NCI-H1048 (cell line): ENCODE data around the gene ELMO3.

Experiments
- DNase-seq: peaks from one replicate; lab custom pipeline; 2025; lab: John Stamatoyannopoulos, UW

The ELMO3 gene

GRCh38 chr16:67243481-67243880 is 44.5 kb downstream of the ELMO3 start:
- DNase-seq, result no peak

DNA sequence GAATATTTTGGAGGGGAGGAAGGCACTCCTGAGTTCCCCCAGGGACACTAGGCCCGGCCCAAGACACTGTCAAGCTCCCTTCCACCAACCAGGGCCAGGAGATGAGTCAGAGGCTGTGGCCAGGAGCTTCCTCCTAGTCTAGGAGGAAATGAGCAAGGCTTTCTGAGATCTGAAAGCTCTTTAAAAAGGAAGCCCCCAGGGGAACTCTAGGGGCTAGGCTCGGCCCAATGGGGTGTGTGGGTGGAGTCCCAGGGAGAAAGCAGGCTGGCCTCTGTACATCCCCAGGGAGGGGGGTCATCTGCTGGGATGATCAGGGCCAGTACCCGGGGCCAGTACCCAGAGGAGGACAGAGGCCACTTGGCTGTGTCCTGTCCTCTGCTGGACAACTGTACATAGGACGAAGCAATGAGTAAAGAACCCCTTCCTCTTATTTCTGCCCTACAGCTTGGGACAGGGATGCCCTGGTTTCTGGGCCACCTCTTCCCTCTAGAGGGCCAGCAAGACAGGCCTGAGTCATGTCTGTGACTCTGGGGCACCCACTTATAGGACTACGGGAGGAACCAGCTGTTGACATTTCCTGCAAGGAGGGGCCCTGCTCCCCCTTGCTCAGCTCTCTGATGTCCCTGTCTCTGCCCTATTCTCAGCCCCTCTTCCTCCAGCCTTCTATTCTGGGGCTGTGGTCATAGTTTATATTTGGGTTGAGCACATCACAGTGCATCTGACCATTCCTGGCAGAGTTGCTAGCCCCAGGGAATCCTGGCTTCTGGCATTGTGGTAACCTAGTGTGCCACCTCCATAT is 45.7 kb downstream of the ELMO3 start:
- no peak for DNase-seq

DNA sequence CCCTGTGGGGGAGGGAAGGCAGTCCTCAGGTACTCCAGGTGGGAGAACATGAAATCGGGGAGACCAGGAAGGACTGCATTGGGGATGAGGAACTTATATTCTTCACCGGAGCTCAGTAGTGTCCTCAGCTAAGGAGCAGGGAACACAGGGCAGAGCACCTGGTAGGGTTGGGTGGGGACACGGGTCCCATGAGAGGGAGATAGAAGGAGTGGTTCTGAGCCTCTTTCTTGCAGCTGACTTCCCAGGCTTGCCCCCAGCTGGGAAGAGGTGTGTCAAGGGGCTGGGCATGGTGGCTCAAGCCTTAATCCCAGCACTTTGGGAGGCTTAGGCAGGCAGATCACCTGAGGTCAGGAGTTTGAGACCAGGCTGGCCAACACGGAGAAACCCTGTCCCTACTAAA is 46.3 kb downstream of the ELMO3 start:
- DNase-seq, result no peak

GRCh38 chr16:67245674-67246080 is 46.7 kb downstream of the ELMO3 start:
- DNase-seq, result no peak

DNA sequence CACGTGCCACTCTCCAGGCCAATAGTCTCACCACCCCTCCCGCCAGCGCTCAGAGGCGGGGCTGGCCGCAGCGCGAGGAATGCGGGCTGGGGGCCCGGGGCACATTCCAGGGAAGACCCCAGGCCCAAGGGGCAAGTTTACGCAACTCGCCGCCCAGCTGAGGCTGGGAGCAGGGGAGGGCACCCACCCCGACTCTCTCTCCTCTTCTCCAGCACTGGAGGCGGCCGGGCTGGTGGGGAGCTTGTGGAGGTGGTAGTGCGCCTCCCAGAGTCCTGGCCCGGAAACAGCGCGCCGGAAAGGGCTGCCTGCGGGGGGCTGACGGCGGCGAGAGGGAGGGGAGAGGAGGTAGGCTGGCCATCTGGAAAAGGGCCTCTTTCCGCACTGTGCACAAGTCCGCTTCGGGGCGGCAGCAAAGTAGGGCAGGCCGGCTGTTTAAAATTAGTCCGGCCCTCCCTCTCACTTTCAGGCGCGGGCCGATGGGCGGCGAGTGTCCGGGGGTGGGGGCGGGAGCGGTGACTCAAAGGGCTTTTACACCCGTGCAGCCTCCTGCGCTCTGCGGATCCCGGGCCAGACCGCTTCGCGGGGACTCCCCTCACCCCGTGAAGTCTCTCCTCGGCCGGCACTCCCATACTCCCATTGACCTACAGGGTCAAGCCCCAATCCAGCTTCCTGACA is 47.3 kb downstream of the ELMO3 start:
- DNase-seq, result peak; percentile 3

DNA sequence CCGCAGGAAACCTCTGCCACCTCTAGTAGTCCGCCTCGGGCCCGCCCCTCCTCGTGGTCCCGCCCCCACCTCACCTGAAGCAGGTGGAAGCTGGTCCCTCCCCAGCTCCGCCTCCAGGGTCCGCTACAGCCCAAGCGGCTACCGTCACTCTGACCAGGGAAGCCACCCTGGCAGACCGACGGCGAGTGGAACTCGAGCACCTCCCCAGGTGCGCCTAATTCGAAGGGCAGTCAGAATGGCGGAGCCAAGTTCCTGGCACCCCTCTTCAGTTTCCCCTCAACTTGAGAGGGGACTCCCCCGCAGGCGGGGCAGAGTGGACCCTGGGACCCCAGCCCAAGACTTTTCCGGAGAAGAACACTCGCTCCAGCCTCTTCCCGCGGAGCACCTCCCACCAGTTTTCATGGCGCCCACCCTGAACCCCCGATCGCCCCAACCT is 47.8 kb downstream of the ELMO3 start:
- DNase-seq, result no peak

GRCh38 chr16:67247192-67248072 is 48.5 kb downstream of the ELMO3 start, which contains the start of gene FHOD1:
FHOD1 (minus strand) TSS chr16:67247481; CDS start chr16:67247410, 71 bp downstream.
- DNase-seq, result peak; percentile 22

DNA sequence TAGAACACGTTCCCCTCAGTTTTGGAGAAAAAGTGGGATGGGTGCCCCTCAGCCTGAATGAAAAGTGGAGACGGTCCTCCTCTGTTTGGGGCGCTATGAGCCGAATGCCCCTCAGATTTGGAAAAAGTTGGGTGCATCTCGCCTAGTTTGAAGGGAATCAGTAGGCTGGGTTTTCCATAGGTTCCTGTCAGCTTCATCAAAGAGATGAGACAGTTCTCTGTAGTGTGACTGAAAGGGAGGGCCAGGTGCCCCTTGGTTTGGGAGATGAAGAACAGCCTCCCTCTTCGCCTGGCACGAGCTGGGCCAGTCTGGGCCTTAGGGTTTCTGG is 49.1 kb downstream of the ELMO3 start:
- no peak for DNase-seq

- no peak for DNase-seq
Observed at GRCh38 chr16:67248401-67249177, 49.7 kb downstream of the ELMO3 start, which contains the start of gene SLC9A5. SLC9A5 (plus strand) TSS chr16:67248979; CDS start chr16:67249015, 36 bp downstream.

DNA sequence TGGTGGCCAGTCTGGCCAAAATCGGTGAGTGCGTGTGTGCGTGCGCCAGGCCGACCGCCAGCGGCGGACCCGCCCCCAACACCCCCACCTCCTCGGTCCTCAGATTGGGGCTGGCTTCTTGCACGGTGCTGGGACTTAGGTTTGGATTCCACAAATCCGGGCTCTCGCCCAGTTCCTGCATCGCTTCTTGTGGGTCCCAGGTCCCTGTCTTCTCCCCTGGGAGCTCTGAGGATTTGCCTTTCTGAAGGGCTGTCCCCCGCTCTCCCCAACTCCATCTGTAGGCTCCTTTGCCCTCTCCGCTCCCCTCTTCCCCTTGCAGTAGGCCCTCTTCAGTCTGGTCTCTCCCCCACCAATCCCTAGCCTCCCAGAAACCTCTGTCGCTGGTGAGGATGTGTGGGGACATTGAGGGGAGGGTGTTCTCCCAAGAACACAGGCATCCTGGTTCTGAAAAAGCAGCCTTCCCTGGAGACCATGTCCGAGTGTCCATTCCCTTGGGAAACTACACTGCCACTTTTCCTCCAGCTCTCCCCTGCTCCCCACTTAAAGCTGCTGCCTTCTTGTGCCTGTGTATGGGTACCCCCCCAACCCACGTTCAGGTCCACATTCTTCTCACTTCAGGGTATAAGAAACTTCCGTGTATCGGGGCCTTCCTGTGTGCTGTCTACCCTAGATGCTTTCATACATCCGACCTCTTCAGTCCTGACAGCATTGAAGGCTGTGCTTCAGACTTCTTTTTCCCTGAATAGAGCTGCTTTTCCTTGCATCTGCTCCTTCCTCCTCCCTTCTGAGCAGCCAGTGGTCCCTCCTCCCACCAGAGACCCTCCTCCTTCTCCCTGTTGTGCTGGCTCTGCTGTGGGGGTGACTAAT is 50.5 kb downstream of the ELMO3 start:
- DNase-seq, result no peak

DNA sequence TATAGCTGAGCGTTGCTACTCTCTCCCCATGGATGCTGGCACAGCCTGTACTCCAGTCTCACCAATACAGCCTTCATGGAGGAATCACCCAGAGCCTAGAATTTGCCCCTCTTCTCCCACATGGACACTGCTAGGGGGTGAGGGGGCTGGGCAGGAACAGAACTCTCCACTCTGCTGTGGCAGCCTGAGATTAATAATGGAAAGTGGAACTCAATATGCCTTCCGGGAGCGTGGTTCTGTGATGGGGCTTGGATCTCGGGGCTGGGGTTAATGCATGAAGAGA is 51.1 kb downstream of the ELMO3 start:
- DNase-seq, result no peak

- no peak for DNase-seq
Observed at GRCh38 chr16:67252609-67253497, 53.9 kb downstream of the ELMO3 start.
